GM18519 (cell line): Measurements from ENCODE around the gene COL6A1.
"Not testable (repeated sequence)": the region's sequence is repeated elsewhere in the genome, so short reads cannot be mapped to it uniquely, and the experiment has no call there.

Source experiments
- ATAC-seq: cut with Tn5 transposase; IDR thresholded peaks from one replicate; pipeline ENCODE4 v1.9.1; 2021; ENCODE audit warnings: mild to moderate bottlenecking, moderate library complexity; ENCODE audit not compliant: unreplicated experiment, low FRiP score

The COL6A1 gene

DNA sequence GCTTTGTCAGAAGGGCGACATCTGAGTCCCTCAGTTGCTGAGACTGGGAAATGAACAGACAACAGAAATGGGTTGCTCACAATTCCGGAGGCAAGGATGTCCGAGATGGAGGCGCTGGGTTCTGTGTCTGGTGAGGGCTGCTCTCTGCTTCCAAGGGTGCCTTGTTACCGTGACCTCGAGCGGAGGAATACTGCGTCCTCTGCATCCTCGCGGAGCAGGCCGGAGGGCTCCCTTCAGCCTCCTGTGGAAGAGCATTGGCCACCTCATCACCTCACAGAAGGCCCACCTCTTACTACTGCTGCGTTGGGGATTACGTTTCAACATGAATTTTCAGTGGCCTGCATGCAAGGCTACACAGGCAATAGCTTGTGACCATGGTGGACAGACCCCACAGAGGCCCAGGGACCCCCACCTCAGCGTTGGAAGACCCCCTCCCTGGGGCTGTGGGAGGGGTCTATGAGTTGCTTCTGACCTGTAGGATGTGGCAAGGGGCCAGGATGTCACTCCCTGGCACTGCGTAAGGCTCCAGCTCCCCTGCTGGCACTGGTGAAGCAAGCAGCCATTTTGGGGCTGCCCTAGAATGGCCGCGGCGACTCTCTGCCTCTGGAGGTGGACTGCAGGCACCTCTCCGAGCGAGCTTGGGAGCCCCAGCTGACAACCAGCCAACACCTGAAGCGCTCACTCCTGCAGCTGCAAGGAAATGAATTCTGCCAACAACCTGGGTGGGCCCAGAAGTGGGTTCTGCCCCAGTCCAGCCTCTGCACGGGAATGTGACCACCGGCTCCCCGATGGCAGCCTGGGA is 36.3 kb upstream of the COL6A1 start:
- ATAC-seq = no peak

DNA sequence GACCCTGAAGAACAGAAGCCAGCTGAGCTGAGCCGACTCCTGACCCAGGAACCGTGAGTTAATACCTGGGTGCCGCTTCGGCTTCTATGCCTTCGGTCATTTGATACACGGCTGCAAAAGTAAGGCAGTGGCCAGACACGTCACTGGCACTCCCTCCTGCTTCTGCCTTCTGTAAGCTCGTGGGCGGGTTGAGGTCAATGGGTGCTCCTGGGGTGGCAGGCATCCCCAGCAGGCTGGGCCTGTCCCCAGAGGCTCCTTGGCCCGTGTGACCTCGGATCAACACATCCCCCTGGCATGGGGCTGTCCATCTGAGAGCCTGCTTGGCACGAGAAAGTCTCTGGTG is 35.7 kb upstream of the COL6A1 start:
- no peak for ATAC-seq

- ATAC-seq = no peak
Measured at GRCh38 chr21:45947296-45947695, 34.3 kb upstream of the COL6A1 start.

DNA sequence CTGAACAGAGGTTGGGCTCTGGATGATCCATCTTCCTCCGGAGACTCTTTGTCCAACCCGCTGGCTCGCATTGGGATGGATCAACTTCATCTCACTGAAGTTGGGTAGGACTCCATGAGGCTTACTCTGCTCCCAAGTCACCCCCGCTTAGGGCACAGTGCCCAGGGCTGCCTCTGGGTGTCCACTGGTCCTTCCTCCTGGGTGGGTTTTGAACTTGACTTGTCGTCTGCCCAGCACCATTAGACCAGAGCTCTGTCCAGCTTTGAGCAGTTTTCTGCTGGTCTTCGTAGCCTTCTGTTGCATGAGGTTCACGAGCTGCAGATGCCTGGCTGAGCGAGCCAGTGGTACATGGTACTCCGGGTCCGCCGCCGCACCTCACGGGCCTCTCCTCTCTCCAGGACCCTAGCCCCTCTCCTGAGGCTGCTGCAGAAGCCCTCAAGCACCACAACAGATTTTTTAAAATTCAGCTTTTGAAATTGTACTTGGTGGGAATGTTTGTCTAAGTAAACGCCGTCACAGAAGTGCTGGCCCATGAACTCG is 33.8 kb upstream of the COL6A1 start:
- no peak for ATAC-seq

GRCh38 chr21:45948576-45949141 is 32.9 kb upstream of the COL6A1 start:
- no peak for ATAC-seq

DNA sequence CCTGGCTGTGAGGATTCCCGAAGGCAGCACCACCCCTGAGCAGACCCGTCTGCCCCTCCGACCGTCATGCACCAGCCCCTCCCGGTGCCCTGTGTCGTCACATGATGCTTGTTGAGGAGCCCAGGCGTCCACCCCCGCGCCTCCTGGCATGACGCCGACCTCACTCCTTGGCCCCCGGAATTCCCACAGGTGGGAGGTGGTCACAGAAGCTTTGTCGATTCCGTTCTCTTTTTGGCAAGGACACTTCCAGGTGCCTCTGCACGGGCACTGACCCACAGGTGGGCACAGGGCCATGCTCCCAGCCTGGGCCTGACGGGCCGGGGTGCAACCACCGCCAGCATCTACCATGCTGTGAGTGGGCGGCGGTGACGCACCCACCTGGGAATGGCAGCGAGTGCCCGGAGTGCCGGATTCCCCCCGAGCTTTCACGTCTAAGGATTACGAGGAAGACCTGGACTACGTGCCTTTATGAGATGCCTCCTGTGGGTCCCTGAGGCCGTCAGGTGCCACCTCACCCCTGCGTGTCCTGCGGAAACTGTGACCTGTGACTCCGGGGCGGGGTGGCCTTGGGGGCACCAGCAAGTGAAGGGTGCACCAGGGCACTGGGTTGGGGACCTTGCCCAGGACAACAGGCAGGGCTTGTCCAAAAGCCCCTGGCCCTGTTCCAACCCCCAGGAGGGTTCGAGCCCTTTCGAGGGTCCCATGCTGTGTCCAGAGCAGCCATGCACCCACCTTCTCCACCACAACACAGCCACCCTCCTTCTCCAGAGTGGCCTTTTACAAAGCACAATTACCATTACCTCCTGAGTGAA is 31.4 kb upstream of the COL6A1 start:
- no peak for ATAC-seq

DNA sequence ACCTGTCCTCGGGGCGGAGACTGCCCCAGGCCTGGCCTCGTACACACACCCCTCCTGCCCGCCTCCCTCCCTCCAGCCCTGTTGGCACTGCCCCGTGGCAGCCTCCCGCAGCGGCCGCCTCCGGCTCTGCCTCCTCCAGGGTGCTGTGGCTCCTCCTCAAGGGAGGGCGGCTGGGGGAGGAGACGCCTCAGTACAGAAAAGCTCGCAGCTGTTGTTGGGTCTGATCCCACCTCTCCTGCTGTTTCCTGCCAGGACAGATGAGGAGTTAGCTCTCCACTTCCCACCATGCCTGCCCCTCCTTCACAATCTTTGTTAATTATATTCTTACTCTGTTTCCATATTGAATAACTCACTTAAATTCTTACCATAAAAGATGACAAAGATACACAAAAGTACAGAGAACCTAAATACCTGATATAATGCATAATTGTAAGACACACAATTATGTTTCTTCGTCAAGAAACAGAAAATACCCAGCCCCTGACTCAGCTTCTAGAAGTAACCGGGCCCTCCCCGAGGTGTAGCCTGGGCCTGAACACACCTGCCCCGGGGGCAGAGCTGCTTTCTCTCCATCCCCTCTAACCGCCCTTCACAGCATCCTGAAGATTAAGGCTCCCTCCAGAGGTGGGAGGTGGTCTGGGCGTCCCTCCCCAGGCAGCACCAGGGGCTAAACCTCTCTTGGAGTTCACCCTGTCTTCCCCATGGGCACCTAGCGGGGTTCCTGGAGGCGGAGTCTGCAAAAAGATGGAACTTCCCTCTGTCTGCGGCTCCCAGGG is 30.6 kb upstream of the COL6A1 start:
- no peak for ATAC-seq

- no peak for ATAC-seq
Measured at GRCh38 chr21:45951676-45952075, 29.9 kb upstream of the COL6A1 start.

DNA sequence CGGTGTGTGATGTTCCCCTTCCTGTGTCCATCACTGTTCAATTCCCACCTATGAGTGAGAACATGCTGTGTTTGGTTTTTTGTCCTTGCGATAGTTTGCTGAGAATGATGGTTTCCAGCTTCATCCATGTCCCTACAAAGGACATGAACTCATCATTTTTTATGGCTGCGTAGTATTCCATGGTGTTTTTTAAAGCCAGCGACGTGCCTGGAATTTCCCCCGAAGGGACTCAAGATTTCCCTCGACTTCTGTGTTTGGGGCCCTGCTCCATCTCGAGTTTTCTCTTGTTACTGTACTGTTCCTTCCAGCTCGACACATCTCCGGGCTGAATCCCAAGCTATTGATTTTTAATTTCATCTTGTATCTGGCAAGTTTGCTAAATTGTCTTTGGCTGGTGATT is 29.0 kb upstream of the COL6A1 start:
- ATAC-seq = not testable (repeated sequence)

DNA sequence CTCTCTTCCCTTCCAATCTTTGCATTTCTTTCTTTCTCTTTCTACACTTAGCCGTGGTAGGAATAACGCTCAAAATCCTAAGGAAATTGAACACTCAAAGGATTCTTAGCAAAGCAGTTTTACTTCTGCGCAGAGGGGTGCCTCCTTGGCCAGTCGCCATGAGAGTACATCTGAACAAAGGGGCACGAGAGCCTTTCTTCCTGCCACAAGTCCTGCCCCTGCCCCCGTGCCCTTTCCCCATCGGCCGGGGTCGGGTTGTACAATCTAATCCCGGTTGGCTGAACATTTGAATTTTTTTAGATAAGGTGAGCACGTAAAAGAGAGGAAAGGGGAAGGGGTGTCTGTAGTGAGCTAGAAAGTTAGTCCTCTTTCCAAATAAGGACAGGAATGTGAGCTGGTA is 28.6 kb upstream of the COL6A1 start:
- ATAC-seq = no peak

DNA sequence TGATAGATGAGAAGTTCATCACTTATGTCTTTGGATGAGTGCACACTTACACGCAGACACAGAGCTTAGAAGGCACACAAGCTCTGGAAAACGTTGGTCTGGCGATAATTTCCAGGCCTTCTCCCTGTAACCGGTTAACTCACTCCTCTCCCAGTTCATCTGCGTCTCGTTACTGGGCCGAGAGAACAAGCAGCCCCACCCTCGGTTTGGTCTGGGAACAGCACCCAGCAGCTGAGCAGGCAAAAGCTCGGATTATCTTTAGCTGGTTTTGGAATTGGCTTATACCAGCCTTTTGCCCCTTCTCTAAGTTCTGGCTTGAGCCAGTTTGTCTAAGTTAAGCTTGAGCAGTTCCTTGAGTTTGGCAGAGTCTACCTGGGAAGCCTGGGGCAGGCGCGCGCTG is 27.3 kb upstream of the COL6A1 start:
- ATAC-seq = no peak

- ATAC-seq = no peak
Measured at GRCh38 chr21:45954921-45955320, 26.6 kb upstream of the COL6A1 start.

DNA sequence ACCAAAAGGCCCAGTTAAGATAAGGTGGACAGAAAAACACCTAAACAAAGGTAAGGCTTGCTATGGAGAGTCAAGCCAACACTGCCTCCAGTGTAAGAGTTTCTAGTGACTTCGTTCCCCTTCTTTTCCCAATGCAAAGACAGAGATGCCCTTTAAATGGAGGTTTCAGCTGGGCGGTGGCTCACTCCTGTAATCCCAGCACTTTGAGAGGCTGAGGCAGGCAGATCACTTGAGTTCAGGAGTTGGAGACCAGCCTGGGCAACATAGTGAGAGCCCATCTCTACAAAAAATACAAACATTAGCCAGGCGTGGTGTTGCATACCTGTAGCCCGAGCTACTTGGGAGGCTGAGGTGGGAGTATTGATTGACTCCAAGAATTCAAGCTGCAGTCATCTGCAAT is 24.0 kb upstream of the COL6A1 start:
- ATAC-seq = no peak

DNA sequence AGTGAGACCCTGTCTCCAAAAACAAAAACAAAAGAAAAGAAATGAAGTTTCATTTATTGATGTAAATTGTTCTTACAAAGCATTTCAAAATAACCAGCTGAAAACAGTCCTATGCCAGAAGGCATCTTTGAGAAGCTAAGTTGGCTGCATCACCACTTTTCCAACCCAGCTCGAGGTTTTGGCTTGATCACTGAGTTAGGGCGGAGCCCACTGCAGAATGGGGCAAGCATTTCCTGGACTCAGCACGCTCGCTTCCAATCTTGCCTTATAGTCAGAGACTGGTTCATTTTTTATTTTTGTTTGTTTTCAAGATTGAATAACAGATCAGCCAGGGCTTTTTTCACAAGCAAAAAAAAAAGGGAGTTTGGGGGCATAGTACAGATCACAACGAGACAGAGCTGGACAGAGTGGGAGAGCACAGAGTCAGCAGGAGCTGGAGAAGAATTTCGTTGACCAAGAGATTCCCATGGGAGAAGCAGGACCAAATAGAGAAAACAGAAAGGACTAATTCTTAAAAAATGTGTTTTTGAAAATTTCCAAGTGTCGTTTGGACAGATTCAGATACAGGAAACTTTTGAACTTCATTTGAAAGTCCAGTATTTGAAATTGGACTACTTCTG is 23.5 kb upstream of the COL6A1 start:
- no peak for ATAC-seq

GRCh38 chr21:45959182-45959581 is 22.4 kb upstream of the COL6A1 start:
- no peak for ATAC-seq

GRCh38 chr21:45959779-45960390 is 21.7 kb upstream of the COL6A1 start:
- no peak for ATAC-seq

DNA sequence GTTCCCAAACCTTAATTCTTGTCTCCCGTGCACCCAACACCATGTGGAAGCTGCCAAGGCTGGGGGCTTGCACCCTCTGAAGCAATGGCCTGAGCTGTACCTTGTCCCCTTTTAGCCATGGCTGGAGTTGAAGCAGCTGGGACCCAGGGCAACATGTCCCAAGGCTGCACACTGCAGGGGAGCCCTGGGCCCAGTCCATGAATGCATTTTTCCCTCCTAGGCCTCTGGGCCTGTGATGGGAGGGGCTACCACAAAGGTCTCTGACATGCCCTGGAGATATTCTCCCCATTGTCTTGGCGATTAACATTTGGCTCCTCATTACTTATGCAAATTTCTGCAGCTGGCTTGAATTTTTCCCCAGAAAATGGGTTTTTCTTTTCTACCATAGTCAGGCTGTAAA is 20.2 kb upstream of the COL6A1 start:
- not testable (repeated sequence) for ATAC-seq

DNA sequence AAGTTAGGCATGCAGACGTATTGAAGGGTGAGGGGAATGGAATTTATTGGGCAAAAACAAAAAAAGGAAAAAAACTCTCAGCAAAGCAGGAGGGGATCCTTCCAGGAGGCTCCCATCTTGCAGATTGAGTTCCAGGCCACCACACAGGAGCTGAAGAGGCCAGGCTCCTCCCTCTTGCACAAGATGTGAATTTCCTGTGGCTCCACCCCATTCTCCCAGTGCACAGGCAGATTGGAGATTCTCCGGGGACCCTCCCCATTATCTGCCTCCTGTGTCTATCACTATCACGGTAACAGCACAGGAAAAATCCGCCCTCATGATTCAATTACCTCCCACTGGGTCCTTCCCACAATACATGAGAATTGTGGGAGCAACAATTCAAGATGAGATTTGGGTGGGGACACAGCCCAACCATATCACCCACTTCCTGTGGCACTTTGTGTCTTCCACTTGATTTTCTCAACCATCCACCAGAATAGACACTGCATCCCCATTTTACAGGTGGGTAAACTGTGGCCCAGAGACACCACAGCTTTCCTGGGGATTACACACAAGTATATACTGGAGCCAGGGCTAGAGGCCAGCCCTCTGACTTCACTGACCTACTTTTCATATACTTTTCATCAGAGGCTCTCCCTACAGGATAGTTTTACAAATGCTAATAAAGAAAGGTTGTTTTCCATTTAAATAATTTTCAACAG is 18.9 kb upstream of the COL6A1 start:
- no peak for ATAC-seq

GRCh38 chr21:45963232-45963570 is 18.4 kb upstream of the COL6A1 start:
- no peak for ATAC-seq
